Loucy (cell line): ENCODE data around the gene TTLL3.

Experiments
- EZH2phosphoT487 ChIP-seq: fragments of 200-600 bp; IDR thresholded peaks from 2 replicates; pipeline ENCODE4 v1.6.1; 2018; ENCODE audit warnings: antibody characterized with exemption, mild to moderate bottlenecking, moderate library complexity, borderline replicate concordance
- TF ChIP-seq, protein P1 (sequence below): fragments of 200-600 bp; sonication (generic); conservative IDR thresholded peaks from 2 replicates; pipeline ENCODE4 v1.5.1; 2014; ENCODE audit warnings: mild to moderate bottlenecking, antibody characterized with exemption, low read length

DNA sequence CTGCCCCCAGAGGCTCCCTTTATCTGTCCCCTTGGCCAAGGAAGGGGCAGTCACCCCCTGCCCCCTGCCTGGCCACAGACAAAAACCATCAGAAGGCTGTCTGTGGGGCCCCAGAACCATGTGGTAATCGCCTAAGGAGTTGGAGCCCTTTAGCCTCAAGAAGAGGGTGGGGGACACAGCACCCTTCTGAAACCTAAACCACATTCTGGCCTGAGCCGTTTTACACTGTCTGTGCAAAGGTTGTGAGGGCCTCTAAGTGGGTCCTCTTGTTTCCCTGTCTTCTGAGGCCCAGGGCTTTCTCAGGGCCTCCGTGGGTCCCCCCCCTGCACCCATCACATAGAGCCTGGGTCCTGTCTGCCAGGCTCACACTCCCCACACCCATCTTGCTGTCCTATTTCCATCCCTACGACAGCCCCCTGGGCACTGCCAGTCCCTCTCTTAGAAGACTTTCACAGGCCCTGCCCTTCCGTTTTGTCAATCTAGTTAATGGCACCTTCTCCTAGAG is 51.6 kb downstream of the TTLL3 start:
- TF ChIP-seq, protein P1, sequence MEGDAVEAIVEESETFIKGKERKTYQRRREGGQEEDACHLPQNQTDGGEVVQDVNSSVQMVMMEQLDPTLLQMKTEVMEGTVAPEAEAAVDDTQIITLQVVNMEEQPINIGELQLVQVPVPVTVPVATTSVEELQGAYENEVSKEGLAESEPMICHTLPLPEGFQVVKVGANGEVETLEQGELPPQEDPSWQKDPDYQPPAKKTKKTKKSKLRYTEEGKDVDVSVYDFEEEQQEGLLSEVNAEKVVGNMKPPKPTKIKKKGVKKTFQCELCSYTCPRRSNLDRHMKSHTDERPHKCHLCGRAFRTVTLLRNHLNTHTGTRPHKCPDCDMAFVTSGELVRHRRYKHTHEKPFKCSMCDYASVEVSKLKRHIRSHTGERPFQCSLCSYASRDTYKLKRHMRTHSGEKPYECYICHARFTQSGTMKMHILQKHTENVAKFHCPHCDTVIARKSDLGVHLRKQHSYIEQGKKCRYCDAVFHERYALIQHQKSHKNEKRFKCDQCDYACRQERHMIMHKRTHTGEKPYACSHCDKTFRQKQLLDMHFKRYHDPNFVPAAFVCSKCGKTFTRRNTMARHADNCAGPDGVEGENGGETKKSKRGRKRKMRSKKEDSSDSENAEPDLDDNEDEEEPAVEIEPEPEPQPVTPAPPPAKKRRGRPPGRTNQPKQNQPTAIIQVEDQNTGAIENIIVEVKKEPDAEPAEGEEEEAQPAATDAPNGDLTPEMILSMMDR = no peak
- TF ChIP-seq EZH2phosphoT487 = no peak
